Measurements from ENCODE around the gene SIGLEC12.

SIGLEC12 gene

DNA sequence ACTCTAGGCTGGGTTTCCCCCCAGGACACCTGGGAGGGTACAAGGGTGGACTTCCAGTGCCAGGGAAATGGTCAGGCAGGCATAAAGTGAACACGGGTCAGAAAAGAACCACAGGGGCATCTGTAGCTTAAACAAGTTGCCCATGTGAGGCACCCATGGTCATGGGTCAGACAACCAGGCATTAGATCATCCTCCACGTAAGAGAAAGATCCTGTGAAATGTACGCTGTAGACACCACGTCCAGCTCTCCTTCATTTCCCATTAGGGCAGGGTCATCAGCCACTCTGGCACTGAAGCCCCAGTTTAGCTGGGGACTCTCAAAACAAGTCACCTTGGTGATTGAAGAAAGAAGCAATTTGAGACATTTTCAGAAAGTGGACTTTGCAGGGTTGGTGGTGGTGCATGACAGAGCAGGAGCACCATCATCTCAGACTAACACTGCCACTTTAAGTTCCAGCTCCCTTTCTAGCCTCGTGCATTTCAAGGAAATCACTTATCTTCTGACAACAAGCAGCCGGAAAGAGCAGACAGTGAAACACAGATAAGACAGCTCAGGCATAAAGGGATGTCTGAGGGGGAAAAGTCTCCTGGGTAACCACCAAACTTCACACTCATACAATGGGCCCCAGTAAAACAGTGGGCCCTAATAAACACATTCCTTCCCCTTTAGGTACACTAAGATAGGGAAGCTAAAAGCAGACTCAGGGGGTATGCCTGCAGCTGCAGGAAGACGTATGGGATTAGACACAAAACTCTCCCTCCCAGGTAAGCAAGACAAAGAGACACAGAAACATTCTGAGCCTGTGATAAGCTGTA lies 46.0 kb upstream of the SIGLEC12 start:
- no peak for DNase-seq (ENCODE audit: low read depth)
- in situ Hi-C loops (cut with HindIII; ENCODE audit: low sequenced_read_pairs) = loop anchor here (5.0 kb wide), 1 partner anchor 75 kb away; no protein-coding TSS in a partner anchor
- H3K4me3 ChIP-seq (ENCODE audit: low read depth, low read length) = no peak overlapping the region
- TF ChIP-seq, protein P1, sequence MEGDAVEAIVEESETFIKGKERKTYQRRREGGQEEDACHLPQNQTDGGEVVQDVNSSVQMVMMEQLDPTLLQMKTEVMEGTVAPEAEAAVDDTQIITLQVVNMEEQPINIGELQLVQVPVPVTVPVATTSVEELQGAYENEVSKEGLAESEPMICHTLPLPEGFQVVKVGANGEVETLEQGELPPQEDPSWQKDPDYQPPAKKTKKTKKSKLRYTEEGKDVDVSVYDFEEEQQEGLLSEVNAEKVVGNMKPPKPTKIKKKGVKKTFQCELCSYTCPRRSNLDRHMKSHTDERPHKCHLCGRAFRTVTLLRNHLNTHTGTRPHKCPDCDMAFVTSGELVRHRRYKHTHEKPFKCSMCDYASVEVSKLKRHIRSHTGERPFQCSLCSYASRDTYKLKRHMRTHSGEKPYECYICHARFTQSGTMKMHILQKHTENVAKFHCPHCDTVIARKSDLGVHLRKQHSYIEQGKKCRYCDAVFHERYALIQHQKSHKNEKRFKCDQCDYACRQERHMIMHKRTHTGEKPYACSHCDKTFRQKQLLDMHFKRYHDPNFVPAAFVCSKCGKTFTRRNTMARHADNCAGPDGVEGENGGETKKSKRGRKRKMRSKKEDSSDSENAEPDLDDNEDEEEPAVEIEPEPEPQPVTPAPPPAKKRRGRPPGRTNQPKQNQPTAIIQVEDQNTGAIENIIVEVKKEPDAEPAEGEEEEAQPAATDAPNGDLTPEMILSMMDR (IDR thresholded peaks at IDR 0.05; ENCODE audit: low read depth, low read length, missing control alignments) = no peak

DNA sequence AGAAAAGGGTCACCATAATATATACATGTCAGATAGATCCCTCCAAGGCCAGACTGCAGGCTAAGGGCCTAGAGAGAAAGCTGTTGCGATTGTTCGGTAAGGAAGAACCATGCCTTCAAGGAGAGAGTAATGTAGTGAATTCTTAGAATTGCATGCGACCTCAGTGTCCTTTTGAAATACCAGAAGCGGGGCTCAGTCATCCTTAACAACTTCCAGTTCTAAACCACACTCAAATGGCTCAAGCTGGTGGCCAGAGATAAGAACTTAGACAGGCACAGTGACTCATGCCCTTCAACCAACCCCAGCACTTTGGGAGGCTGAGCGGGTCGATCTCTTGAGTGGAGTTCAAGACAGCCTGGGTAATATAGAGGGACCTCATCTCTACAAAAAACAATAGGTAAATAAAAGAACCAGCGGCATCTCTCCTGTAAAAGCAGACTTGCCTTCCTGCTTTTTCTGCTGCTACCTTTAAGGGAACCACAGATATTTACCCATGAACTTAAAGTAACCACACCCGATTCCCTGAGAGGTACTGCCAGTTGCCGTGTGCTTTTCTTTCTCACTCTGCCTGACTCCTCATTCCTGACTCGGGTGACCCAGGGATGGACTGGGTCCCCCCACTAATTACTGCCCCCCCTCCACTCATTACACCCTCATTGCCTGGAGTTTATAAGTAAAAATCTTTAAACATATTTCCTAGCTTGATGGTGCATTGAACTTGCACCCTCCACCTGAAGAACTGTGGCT lies 45.2 kb upstream of the SIGLEC12 start:
- TF ChIP-seq, protein P1 (IDR thresholded peaks at IDR 0.05; ENCODE audit: low read depth, low read length, missing control alignments) = no peak
- in situ Hi-C loops (cut with HindIII; ENCODE audit: low sequenced_read_pairs) = loop anchor here (5.0 kb wide), 1 partner anchor 75 kb away; no protein-coding TSS in a partner anchor
- no peak for DNase-seq (ENCODE audit: low read depth)
- no peak overlapping the region for H3K4me3 ChIP-seq (ENCODE audit: low read depth, low read length)

DNA sequence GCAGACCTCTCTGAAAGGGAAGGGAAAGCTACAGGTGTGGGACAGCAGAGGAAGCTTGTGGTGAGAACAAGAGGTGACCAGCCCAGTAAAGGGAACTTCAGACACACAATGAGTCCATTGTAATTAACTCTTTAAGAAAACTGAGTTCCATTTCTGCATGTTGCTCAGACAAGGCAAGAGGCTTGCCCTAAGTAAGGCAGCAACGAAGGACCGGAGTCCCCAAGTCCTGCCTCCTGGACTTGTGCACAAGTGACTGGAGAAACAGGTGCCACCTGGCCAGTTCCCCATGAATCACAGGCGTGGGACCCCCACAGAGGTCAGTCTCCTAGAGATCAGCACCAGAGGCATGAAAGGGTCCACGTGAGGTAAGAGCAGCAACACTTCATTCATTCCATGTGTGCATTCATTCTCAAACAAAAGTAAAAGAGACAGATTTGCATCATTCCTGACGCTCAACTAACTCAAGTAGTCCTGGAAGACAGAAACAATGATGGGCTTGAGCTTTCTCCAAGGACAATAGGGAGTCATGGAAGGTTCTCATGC lies 44.6 kb upstream of the SIGLEC12 start:
- H3K4me3 ChIP-seq (ENCODE audit: low read depth, low read length) = no peak overlapping the region
- in situ Hi-C loops (cut with HindIII; ENCODE audit: low sequenced_read_pairs) = loop anchor here (5.0 kb wide), 1 partner anchor 74 kb away; no protein-coding TSS in a partner anchor
- TF ChIP-seq, protein P1 (IDR thresholded peaks at IDR 0.05; ENCODE audit: low read depth, low read length, missing control alignments) = no peak
- no peak for DNase-seq (ENCODE audit: low read depth)

DNA sequence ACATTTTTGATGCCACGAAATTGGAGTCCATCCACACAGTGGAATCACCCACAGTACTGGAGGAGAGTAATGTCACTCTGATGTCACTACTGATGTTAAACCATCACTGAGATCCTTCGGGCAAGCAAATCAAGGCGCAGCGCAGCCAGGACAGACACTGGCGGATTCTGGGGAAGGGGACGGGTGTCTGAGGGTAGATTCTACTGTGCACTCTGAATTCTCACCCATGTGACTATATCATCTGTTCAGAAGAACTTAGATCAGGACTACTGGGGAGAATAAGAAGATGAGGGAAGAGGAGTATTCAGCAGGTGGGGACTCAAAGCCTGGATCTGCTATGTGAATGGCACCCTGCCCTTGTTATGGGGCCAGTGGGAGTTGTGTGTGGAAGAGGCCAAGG lies 42.4 kb upstream of the SIGLEC12 start:
- DNase-seq (ENCODE audit: low read depth) = no peak
- TF ChIP-seq, protein P1 (IDR thresholded peaks at IDR 0.05; ENCODE audit: low read depth, low read length, missing control alignments) = no peak
- H3K4me3 ChIP-seq (ENCODE audit: low read depth, low read length) = no peak overlapping the region
- in situ Hi-C loops (cut with HindIII; ENCODE audit: low sequenced_read_pairs) = no loop called here

DNA sequence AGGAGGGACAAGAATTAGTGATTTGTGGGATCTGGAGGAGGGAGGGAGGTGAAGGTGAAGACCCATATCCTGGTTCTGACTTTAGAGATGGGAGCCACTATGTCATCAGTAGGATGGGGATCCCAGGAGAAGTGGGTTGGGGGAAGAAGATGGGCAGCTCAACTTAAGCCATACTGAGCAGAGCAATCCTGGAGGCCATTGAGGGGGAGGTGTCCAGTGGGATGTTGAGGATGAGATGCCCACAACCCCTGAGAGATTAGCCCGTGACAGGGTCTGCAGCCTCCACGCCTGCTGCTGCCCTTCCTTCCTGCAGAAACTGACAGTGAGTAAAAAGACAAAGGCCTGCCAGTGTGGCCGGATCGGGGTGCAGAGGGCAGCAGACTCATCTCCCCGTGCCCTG lies 41.1 kb upstream of the SIGLEC12 start:
- in situ Hi-C loops (cut with HindIII; ENCODE audit: low sequenced_read_pairs) = no loop called here
- no peak for DNase-seq (ENCODE audit: low read depth)
- TF ChIP-seq, protein P1 (IDR thresholded peaks at IDR 0.05; ENCODE audit: low read depth, low read length, missing control alignments) = no peak
- H3K4me3 ChIP-seq (ENCODE audit: low read depth, low read length) = no peak overlapping the region
